Mesothelial cell of epicardium (in vitro differentiated cells): ENCODE results near the gene KRI1. TPM values are rescaled to one million over a fixed set of nuclear protein-coding genes. Genes with fewer than 3 reads are reported as not detected.

Source experiments
- DNase-seq, 2 experiments: peaks; one replicate each; pipeline ENCODE4 v3.0.0; 2021; ENCODE audit warnings: low spot score in 2 of 2; ENCODE audit not compliant: unreplicated experiment in 2 of 2
- H3K27ac Mint-ChIP-seq: 2 replicates; pipeline ENCODE4 v1.8.0; 2021; ENCODE audit warnings: mixed read lengths
- H3K27me3 Mint-ChIP-seq: 2 replicates; pipeline ENCODE4 v1.8.0; 2021; ENCODE audit warnings: low read depth, mixed read lengths
- H3K36me3 Mint-ChIP-seq: 2 replicates; pipeline ENCODE4 v1.8.0; 2021; ENCODE audit warnings: mixed read lengths
- H3K4me1 Mint-ChIP-seq: 2 replicates; pipeline ENCODE4 v1.8.0; 2021; ENCODE audit warnings: mixed read lengths
- H3K4me3 Mint-ChIP-seq: 2 replicates; pipeline ENCODE4 v1.8.0; 2021; ENCODE audit warnings: mild to moderate bottlenecking, moderate library complexity, mixed read lengths
- H3K9me3 Mint-ChIP-seq: 2 replicates; pipeline ENCODE4 v1.8.0; 2021; ENCODE audit warnings: mixed read lengths
- total RNA-seq: library from RNA; stranded (reverse); gene quantifications from 3 replicates; pipeline ENCODE4 v1.2.1, GENCODE V29; 2021
- TF ChIP-seq, protein P1 (sequence below): fragments of 200-600 bp; sonication (generic); IDR thresholded peaks from one replicate; pipeline ENCODE4 v1.5.0; 2021; ENCODE audit warnings: antibody characterized with exemption; ENCODE audit not compliant: unreplicated experiment

KRI1 gene
- total RNA-seq, 1 donor from 2014 or later: 27.4 TPM

DNA sequence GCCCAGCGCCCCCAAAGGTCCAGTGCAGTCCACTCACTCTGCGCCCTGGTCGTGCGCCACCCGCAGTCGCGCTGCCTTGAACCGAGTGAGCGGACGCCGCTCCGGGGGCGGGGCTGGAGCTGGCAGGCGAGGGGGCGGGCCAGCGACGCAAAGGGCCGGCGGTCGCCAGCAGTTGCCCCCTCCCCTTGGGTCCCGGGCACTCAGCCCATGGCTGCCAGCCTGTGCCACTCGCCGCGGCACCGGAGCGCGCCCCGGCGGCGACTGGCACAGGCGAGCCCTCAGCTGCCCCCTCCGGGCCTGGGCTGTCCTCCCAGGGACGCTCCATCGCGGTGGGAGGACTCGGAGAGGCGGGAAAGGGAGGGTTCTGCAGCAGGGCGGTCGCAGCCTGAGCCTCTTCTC is 48.5 kb downstream of the KRI1 start, which contains the start of gene S1PR5:
Gene S1PR5 (minus strand): TSS at position 87 of the 399 bp plus-strand sequence. CDS start 2,436 bp downstream, outside the sequence.
- Mint-ChIP-seq H3K4me1 (peaks cover 20% of the 10 kb centered on the region), H3K4me3 (peak within 1 kb of the TSS; percentile 71), H3K27me3 (peaks cover 74% of the 10 kb centered on the region), H3K9me3 (no peaks in the 10 kb centered on the region), H3K36me3 (no peaks in the 10 kb centered on the region), H3K27ac (peak within 1 kb of the TSS; percentile 73)
- TF ChIP-seq, protein P1, sequence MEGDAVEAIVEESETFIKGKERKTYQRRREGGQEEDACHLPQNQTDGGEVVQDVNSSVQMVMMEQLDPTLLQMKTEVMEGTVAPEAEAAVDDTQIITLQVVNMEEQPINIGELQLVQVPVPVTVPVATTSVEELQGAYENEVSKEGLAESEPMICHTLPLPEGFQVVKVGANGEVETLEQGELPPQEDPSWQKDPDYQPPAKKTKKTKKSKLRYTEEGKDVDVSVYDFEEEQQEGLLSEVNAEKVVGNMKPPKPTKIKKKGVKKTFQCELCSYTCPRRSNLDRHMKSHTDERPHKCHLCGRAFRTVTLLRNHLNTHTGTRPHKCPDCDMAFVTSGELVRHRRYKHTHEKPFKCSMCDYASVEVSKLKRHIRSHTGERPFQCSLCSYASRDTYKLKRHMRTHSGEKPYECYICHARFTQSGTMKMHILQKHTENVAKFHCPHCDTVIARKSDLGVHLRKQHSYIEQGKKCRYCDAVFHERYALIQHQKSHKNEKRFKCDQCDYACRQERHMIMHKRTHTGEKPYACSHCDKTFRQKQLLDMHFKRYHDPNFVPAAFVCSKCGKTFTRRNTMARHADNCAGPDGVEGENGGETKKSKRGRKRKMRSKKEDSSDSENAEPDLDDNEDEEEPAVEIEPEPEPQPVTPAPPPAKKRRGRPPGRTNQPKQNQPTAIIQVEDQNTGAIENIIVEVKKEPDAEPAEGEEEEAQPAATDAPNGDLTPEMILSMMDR: no peak
- DNase-seq: peak in 1 of 2 experiments; percentile 48

DNA sequence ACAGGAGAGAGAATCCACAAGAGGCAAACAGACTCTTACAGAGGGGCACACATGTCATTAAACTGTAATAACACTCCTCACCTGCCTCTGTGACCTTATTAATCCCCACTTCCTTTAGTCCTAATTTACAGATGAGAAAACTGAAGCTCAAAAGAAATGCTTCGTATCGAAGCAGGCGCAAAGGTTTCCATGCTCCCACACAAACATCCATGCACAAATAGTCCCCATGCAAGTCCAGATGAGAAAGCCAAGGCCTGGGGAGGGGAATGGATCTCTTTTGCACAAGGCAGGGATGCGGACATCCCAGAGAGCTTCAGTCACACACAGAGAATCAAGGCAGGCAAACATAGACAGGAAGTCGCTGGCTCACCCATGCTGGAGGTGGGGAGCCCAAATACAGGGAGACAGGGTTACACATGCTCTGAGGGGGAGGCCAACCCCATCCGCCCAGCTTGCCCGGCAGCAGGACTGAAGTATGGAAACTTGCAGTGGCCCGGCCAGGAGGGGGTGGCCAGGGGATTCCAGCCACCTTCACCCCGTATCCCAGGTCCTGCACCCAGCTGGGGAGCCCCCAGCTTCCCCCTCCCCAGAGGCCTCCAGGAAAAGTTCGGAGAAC is 49.0 kb downstream of the KRI1 start:
- H3K27ac Mint-ChIP-seq: peak overlapping the region; percentile 8
- peak overlapping the region; percentile 64 for H3K4me3 Mint-ChIP-seq
- TF ChIP-seq, protein P1: no peak
- H3K27me3 Mint-ChIP-seq: peaks cover 68% of the 10 kb centered on the region
- peaks cover 20% of the 10 kb centered on the region for H3K4me1 Mint-ChIP-seq
- DNase-seq: no peak
- H3K36me3 Mint-ChIP-seq: no peaks in the 10 kb centered on the region
- no peaks in the 10 kb centered on the region for H3K9me3 Mint-ChIP-seq

DNA sequence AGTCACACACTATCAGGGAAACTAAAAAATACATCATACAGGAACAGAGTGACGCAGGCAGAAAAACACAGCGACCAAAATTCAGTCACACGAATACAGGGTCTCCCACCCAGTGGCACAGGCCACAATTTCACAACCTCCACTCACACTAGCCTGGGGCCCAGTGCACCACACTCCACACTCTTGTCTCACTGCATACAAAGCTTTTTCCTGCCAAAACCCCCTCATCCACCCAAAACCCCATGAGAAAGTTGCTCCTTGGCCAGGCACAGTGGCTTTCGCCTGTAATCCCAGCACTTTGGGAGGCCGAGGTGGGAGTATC is 49.8 kb downstream of the KRI1 start:
- Mint-ChIP-seq H3K27ac (no peak overlapping the region), H3K9me3 (no peaks in the 10 kb centered on the region), H3K4me1 (peaks cover 20% of the 10 kb centered on the region), H3K27me3 (peaks cover 62% of the 10 kb centered on the region), H3K4me3 (no peak overlapping the region), H3K36me3 (no peaks in the 10 kb centered on the region)
- DNase-seq: no peak
- TF ChIP-seq, protein P1: no peak

DNA sequence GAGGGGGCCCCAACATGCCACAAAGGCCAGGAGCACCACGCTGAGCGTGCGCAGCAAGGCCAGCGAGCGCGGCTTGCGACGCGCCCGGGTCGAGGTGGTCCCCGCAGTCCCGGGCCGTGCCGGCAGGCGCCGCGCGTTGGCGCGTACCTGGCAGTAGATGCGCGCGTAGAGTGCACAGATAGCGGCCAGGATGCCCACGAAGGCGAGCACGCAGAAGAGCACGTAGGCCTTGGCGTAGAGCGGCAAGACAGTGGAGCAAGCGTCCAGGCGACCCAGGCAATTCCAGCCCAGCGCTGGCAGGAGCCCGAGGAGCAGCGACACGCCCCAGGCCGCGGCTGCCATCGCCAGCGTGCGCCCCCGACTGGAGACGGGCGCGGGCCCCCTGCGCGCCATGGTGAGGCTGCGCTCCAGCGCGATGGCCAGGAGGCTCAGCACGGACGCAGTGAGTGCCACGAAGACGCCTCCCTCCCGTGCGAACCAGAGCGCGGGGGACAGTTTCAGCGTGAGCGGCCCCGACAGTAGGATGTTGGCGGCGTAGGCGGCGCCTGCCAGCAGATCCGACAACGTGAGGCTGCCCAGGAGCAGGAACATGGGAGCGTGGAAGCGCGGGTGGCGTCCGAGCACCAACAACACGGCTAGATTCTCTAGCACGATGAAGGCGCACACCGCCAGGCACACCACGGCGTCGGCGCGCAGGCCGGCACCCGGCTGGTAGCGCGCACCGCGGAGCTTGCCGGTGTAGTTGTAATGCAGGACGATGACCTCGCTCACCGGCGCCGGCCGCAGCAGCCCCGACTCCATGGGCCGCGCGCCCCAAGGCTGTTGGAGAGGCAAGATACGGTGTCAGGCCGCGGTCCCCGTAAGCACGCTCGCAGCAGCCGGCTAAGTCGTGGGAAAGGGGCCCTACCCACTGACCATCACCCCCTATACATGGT is 51.3 kb downstream of the KRI1 start:
- no peak overlapping the region for H3K4me3 Mint-ChIP-seq

DNA sequence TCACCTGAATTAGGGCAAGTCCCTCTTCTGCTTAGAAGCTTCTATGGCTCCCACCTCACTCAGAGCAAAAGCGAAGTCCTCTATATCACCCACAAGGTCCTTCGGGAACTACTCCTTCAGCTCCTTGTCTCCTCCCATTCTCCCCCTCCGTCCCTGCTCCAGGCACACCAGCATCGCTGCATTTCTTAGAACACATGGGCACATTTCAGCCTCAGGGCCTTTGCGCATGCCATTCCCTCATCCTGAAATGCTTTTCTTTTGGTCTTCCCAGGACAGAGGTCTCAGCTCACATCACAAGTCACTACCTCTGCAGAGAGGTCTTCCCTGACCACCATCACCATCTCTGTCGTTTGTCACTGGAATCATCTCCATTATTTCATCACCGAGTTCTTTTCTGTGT is 52.6 kb downstream of the KRI1 start:
- Mint-ChIP-seq H3K27ac (no peak overlapping the region), H3K27me3 (peaks cover 39% of the 10 kb centered on the region), H3K36me3 (no peaks in the 10 kb centered on the region), H3K4me1 (peaks cover 15% of the 10 kb centered on the region), H3K4me3 (no peak overlapping the region), H3K9me3 (no peaks in the 10 kb centered on the region)
- no peak for DNase-seq
- TF ChIP-seq, protein P1: no peak

More for the DNA sequence above, 51.3 kb downstream of the KRI1 start:
- Mint-ChIP-seq H3K27ac (no peak overlapping the region), H3K36me3 (no peaks in the 10 kb centered on the region), H3K4me1 (peaks cover 24% of the 10 kb centered on the region), H3K27me3 (peaks cover 51% of the 10 kb centered on the region), H3K9me3 (no peaks in the 10 kb centered on the region)
- TF ChIP-seq, protein P1: no peak
- no peak for DNase-seq
